K562 (cell line): ENCODE results near the gene MAP4K1. TPM values are rescaled to one million over a fixed set of nuclear protein-coding genes. Genes with fewer than 3 reads are reported as not detected.

ENCODE experiments used
- ETS2 ChIP-seq: IDR thresholded peaks from 2 replicates; pipeline ENCODE4 v1.6.1; 2016; ENCODE audit warnings: borderline replicate concordance, missing genetic modification characterization, mild to moderate bottlenecking, moderate library complexity, missing compliant biosample characterization; ENCODE audit not compliant: poor library complexity, severe bottlenecking
- ETV1 ChIP-seq: fragments of 450-650 bp; conservative IDR thresholded peaks from 2 replicates; pipeline ENCODE4 v1.6.1; 2016; ENCODE audit warnings: missing genetic modification characterization, control low read depth, low read depth, missing compliant biosample characterization
- HDAC1 ChIP-seq, 2 experiments: fragments of 450-650 bp; IDR thresholded peaks; 2 replicates each; pipeline ENCODE4 v1.6.1; 2016 to 2017; ENCODE audit warnings: inconsistent platforms in 1 of 2, mild to moderate bottlenecking in 1 of 2, moderate library complexity in 1 of 2
- POLR2G ChIP-seq: fragments of 200-400 bp; formaldehyde crosslinking; IDR thresholded peaks from 2 replicates; pipeline ENCODE4 v1.6.1; 2017; ENCODE audit warnings: low read depth, mild to moderate bottlenecking, antibody characterized with exemption, low read length, moderate library complexity
- PRPF4 ChIP-seq: fragments of 200-400 bp; formaldehyde crosslinking; IDR thresholded peaks from one replicate; pipeline ENCODE4 v1.6.1; 2017; ENCODE audit warnings: low read length, low read depth, mild to moderate bottlenecking; ENCODE audit not compliant: insufficient read depth, poor library complexity, severe bottlenecking
- PTBP1 ChIP-seq: fragments of 200-400 bp; formaldehyde crosslinking; IDR thresholded peaks from 2 replicates; pipeline ENCODE4 v1.6.1; 2017; ENCODE audit warnings: low read depth, low read length
- SREBF2 ChIP-seq: sonication (generic); formaldehyde crosslinking; IDR thresholded peaks from 2 replicates; pipeline ENCODE4 v1.4.0; 2020; ENCODE audit warnings: mild to moderate bottlenecking, missing genetic modification reagents
- XRCC5 ChIP-seq: fragments of 200-400 bp; formaldehyde crosslinking; IDR thresholded peaks from 2 replicates; pipeline ENCODE4 v1.6.1; 2017; ENCODE audit warnings: low read depth, mild to moderate bottlenecking, low read length
- ZFP91 ChIP-seq: sonication (generic); formaldehyde crosslinking; IDR thresholded peaks from 2 replicates; pipeline ENCODE4 v1.8.0; 2022; ENCODE audit warnings: mild to moderate bottlenecking, missing genetic modification reagents
- ZNF311 ChIP-seq: fragments of 250-450 bp; sonication (Bioruptor Pico); IDR thresholded peaks from 2 replicates; pipeline ENCODE4 v1.4.0; 2020; ENCODE audit warnings: mild to moderate bottlenecking, moderate library complexity
- ZNF398 ChIP-seq: fragments of 250-450 bp; sonication (Bioruptor Pico); IDR thresholded peaks from 2 replicates; pipeline ENCODE4 v1.8.0; 2021; ENCODE audit warnings: moderate library complexity, mild to moderate bottlenecking, inconsistent platforms
- ZNF444 ChIP-seq: fragments of 250-450 bp; sonication (Bioruptor Pico); IDR thresholded peaks from 2 replicates; pipeline ENCODE4 v1.4.0; 2020; ENCODE audit warnings: mild to moderate bottlenecking, moderate library complexity
- polyA plus RNA-seq, 8 experiments: library from polyadenylated mRNA; depleted of rRNA in 4 of 8; stranded (reverse) in 5 of 8; unstranded in 3 of 8; fragments of >200 nt; fragmentation: Nextera tagmentation in 2 of 8; fragmentation: Illumina TruSeq in 1 of 8; extraction: Ambion mirVana in 2 of 8; extraction: Trizol in 1 of 8; gene quantifications; 2 replicates each; pipeline versions ENCODE4 v1.2.1 to v1.2.3, GENCODE V29; 2011 to 2014; ENCODE audit warnings: inconsistent platforms in 1 of 8, missing spikeins in 1 of 8
- total RNA-seq, 7 experiments: library from RNA; depleted of rRNA in 6 of 7; stranded (reverse); fragments of >200 nt in 6 of 7; fragmentation: Illumina TruSeq in 2 of 7; extraction: Trizol in 2 of 7; gene quantifications; 2 replicates each; pipeline versions ENCODE4 v1.2.1 to v1.2.3, GENCODE V29; 2011 to 2021; ENCODE audit warnings: low replicate concordance in 1 of 7
- TF ChIP-seq, protein P1 (sequence below), 2 experiments: IDR thresholded peaks; 2 replicates each; pipeline ENCODE4 v1.6.1; 2011; ENCODE audit warnings: borderline replicate concordance in 1 of 2, control low read depth in 1 of 2, low read depth in 1 of 2, low read length in 1 of 2, mild to moderate bottlenecking in 1 of 2, mixed read lengths in 1 of 2, moderate library complexity in 1 of 2; ENCODE audit not compliant: insufficient read depth in 1 of 2, insufficient read length in 1 of 2, poor library complexity in 1 of 2, severe bottlenecking in 1 of 2; ENCODE audit errors: extremely low read depth in 1 of 2
- TF ChIP-seq, protein P2 (sequence below), 3 experiments: fragments of 200-800 bp in 1 of 3; sonication (Bioruptor generic) in 1 of 3; sonication (generic) in 1 of 3; formaldehyde crosslinking in 1 of 3; IDR thresholded peaks; 2 replicates each; pipeline versions ENCODE4 v1.6.1 to v1.8.0; 2016 to 2022; ENCODE audit warnings: mild to moderate bottlenecking in 2 of 3, missing compliant biosample characterization in 2 of 3, missing genetic modification characterization in 2 of 3, missing genetic modification reagents in 1 of 3
- TF ChIP-seq, protein P3 (sequence below): fragments of 450-650 bp; IDR thresholded peaks from 2 replicates; pipeline ENCODE4 v1.6.1; 2016; ENCODE audit warnings: borderline replicate concordance
- TF ChIP-seq, protein P4 (sequence below): fragments of 250-450 bp; sonication (Bioruptor Pico); IDR thresholded peaks from 2 replicates; pipeline ENCODE4 v1.5.1; 2021; ENCODE audit warnings: mild to moderate bottlenecking

Gene MAP4K1
- total and polyA plus RNA-seq, 9 of the 15 experiments (the other 6 are each of a cell fraction or from before 2014, with no cell fraction given): 0.14 to 3.2 (median 0.73) TPM; not detected in 1

DNA sequence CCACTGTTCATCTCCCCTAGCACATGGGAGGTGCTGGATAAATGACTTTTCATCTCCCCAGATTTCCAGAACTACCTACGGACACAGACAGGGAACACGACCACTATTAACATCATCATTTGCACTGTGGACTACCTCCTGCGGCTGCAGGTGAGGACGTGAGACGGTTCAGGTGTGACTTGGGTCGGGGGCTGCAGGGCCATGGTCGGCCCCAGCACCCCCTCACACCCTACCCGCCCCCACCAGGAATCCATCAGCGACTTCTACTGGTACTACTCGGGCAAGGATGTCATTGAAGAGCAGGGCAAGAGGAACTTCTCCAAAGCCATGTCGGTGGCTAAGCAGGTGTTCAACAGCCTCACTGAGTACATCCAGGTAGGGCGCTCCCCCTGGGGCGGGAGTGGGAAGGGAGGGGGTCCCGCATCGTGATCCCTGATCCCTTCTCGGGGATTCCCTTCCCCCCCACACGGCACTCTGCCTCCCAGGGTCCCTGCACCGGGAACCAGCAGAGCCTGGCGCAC, 74.4 kb downstream of the MAP4K1 start (continued):
- no peak for TF ChIP-seq ZNF398
- TF ChIP-seq, protein P1, sequence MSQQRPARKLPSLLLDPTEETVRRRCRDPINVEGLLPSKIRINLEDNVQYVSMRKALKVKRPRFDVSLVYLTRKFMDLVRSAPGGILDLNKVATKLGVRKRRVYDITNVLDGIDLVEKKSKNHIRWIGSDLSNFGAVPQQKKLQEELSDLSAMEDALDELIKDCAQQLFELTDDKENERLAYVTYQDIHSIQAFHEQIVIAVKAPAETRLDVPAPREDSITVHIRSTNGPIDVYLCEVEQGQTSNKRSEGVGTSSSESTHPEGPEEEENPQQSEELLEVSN (IDR thresholded peaks at IDR 0.05; ENCODE audit: borderline replicate concordance in 1 of 2, extremely low read depth in 1 of 2, insufficient read depth in 1 of 2, insufficient read length in 1 of 2, low read depth in 1 of 2, low read length in 1 of 2, poor library complexity in 1 of 2, severe bottlenecking in 1 of 2): no peak
- TF ChIP-seq ZNF311: no peak
- TF ChIP-seq ZNF444: no peak
- TF ChIP-seq ETV1 (tag): no peak
- TF ChIP-seq PRPF4: no peak
- TF ChIP-seq ZFP91 (CRISPR knock-in tag): no peak
- TF ChIP-seq XRCC5: no peak
- TF ChIP-seq, protein P2, sequence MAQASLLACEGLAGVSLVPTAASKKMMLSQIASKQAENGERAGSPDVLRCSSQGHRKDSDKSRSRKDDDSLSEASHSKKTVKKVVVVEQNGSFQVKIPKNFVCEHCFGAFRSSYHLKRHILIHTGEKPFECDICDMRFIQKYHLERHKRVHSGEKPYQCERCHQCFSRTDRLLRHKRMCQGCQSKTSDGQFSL (CRISPR knock-in tag; IDR thresholded peaks at IDR 0.05): peak; percentile 79
- TF ChIP-seq, protein P2 (tag; IDR thresholded peaks at IDR 0.05): no peak
- no peak for TF ChIP-seq ETS2 (tag)
- TF ChIP-seq HDAC1 (IDR thresholded peaks at IDR 0.05): peak in 1 of 2 experiments; percentile 8; a peak in 1 of 4 replicates
- TF ChIP-seq, protein P3, sequence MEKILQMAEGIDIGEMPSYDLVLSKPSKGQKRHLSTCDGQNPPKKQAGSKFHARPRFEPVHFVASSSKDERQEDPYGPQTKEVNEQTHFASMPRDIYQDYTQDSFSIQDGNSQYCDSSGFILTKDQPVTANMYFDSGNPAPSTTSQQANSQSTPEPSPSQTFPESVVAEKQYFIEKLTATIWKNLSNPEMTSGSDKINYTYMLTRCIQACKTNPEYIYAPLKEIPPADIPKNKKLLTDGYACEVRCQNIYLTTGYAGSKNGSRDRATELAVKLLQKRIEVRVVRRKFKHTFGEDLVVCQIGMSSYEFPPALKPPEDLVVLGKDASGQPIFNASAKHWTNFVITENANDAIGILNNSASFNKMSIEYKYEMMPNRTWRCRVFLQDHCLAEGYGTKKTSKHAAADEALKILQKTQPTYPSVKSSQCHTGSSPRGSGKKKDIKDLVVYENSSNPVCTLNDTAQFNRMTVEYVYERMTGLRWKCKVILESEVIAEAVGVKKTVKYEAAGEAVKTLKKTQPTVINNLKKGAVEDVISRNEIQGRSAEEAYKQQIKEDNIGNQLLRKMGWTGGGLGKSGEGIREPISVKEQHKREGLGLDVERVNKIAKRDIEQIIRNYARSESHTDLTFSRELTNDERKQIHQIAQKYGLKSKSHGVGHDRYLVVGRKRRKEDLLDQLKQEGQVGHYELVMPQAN: peak; percentile 69; the same call in 1 of the 2 replicates
- TF ChIP-seq, protein P4, sequence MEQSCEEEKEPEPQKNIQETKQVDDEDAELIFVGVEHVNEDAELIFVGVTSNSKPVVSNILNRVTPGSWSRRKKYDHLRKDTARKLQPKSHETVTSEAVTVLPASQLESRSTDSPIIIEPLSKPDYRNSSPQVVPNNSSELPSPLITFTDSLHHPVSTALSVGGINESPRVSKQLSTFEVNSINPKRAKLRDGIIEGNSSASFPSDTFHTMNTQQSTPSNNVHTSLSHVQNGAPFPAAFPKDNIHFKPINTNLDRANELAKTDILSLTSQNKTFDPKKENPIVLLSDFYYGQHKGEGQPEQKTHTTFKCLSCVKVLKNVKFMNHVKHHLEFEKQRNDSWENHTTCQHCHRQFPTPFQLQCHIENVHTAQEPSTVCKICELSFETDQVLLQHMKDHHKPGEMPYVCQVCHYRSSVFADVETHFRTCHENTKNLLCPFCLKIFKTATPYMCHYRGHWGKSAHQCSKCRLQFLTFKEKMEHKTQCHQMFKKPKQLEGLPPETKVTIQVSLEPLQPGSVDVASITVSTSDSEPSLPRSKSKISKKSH (CRISPR knock-in tag): no peak
- no peak for TF ChIP-seq PTBP1
- 0 out of 2 replicates have a peak, but pooled peaks have one; percentile 86 for TF ChIP-seq SREBF2 (CRISPR knock-in tag)
- TF ChIP-seq POLR2G: no peak
- TF ChIP-seq, all 486 proteins: peak for 8
